Upper lobe of left lung (tissue), 6 donors: ENCODE results near the gene DUSP15. TPM values are rescaled to one million over a fixed set of nuclear protein-coding genes. Genes with fewer than 3 reads are reported as not detected.
A peak's percentile ranks its signal among the peaks of the same experiment; 100 is the strongest.

ENCODE experiments used
- ATAC-seq, 2 donors: fragments of 200-7000 bp; cut with Tn5 transposase; one replicate each; pipeline ENCODE4 v1.9.1; 2022; ENCODE audit warnings: mild to moderate bottlenecking in 2 of 2, moderate library complexity in 2 of 2; ENCODE audit not compliant: low FRiP score in 2 of 2
- DNase-seq, 2 donors: peaks; one replicate each; pipeline ENCODE4 v3.0.0-alpha.2; 2019 to 2020
- H3K27ac ChIP-seq, 4 donors: fragments of 200-600 bp; sonication (generic); one replicate each; pipeline ENCODE4 v1.5.1; 2016 to 2019
- H3K27me3 ChIP-seq, 4 donors: fragments of 200-600 bp; sonication (generic); one replicate each; pipeline ENCODE4 v1.5.1; 2017 to 2019
- H3K36me3 ChIP-seq, 4 donors: fragments of 200-600 bp; sonication (generic); one replicate each; pipeline ENCODE4 v1.5.1; 2016 to 2019
- H3K4me1 ChIP-seq, 4 donors: fragments of 200-600 bp; sonication (generic); one replicate each; pipeline ENCODE4 v1.5.1; 2018 to 2019
- H3K4me3 ChIP-seq, 4 donors: fragments of 200-600 bp; sonication (generic); one replicate each; pipeline ENCODE4 v1.5.1; 2017 to 2019; ENCODE audit warnings: mild to moderate bottlenecking in 2 of 4, moderate library complexity in 1 of 4
- H3K9me3 ChIP-seq, 4 donors: fragments of 200-600 bp; sonication (generic); one replicate each; pipeline ENCODE4 v1.5.1; 2018 to 2019
- EP300 ChIP-seq, 4 donors: sonication (generic); formaldehyde crosslinking; IDR thresholded peaks; one replicate each; pipeline ENCODE4 v1.5.1; 2017; ENCODE audit warnings: antibody characterized with exemption in 4 of 4, control low read depth in 2 of 4
- POLR2A ChIP-seq, 4 donors: fragments of 450-650 bp; IDR thresholded peaks; one replicate each; pipeline ENCODE4 v1.5.1; 2016 to 2017; ENCODE audit warnings: antibody characterized with exemption in 4 of 4, mild to moderate bottlenecking in 2 of 4
- POLR2AphosphoS5 ChIP-seq, 2 donors: sonication (generic); formaldehyde crosslinking; IDR thresholded peaks; one replicate each; pipeline ENCODE4 v1.5.1; 2017; ENCODE audit warnings: antibody characterized with exemption in 2 of 2
- WGBS, 2 donors: methylation state at CpG; one replicate each; pipeline ENCODE4 v1.1.5; 2017 to 2018; 5-methylcytosine and 5-hydroxymethylcytosine counted together
- total RNA-seq, 6 donors: library from RNA; depleted of rRNA in 4 of 6; stranded (reverse); fragments of >200 nt in 4 of 6; gene quantifications; one replicate each; pipeline versions ENCODE4 v1.1.0 to v1.2.1, GENCODE V29; 2016 to 2021
- TF ChIP-seq, protein P1 (sequence below), 6 experiments: fragments of 450-650 bp in 4 of 6; fragments of 200-600 bp in 2 of 6; sonication (generic) in 2 of 6; IDR thresholded peaks; one replicate each; pipeline ENCODE4 v1.5.1; 2016 to 2019; ENCODE audit warnings: antibody characterized with exemption in 6 of 6
- donor health status: DM: no; HTN: no; CAD: no; lungs with moderate emphysema.
- donor health status: DM: no; HTN: yes; CAD: no; lungs with severe emphysema.

Gene DUSP15
- total RNA-seq, 6 donors from 2014 or later, result 0.69 to 1.7 (median 1.1) TPM; not detected in 1

DNA sequence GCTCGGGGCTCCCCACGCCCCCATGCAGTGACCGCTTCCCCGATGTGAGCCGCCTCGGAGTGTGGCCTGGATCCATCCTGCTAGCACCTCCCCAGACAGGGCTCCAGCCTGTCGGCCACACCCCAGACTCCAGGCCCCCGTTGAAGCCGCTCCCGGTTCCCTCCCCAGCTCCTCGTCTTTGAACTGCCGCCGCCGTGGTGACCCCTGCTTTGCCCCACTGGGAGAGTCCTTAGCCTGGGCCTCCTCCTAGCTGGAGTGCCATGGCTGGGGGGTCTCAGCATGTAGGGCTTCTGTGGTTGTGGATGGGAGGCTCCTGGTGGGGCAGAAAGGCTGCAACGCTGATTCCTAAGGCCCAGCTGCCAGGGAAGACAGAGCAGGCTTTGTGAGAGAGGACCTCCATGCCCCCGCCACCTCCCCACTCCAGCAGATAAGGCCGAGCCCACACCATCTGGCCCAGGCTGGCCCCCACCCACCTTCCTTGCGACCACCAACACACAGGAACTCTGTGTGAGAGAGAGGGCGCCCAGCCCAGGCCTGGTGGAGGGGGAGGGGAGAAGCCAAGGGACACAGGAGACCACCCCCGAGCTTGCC lies 36.3 kb downstream of the DUSP15 start:
- Histone ChIP-seq H3K9me3 (no peaks in the 10 kb centered on the region), H3K27ac (no peak overlapping the region), H3K36me3 (no peaks in the 10 kb centered on the region), H3K4me1 (peaks cover 12 to 29% (median 14%) of the 10 kb centered on the region in 4 donors), H3K27me3 (no peaks in the 10 kb centered on the region), H3K4me3 (no peak overlapping the region)
- 77 to 79% methylated on average over 6 to 15 of the region's 20 CpGs for WGBS, 2 donors
- TF ChIP-seq POLR2A (IDR thresholded peaks at IDR 0.05), result no peak
- TF ChIP-seq, protein P1, sequence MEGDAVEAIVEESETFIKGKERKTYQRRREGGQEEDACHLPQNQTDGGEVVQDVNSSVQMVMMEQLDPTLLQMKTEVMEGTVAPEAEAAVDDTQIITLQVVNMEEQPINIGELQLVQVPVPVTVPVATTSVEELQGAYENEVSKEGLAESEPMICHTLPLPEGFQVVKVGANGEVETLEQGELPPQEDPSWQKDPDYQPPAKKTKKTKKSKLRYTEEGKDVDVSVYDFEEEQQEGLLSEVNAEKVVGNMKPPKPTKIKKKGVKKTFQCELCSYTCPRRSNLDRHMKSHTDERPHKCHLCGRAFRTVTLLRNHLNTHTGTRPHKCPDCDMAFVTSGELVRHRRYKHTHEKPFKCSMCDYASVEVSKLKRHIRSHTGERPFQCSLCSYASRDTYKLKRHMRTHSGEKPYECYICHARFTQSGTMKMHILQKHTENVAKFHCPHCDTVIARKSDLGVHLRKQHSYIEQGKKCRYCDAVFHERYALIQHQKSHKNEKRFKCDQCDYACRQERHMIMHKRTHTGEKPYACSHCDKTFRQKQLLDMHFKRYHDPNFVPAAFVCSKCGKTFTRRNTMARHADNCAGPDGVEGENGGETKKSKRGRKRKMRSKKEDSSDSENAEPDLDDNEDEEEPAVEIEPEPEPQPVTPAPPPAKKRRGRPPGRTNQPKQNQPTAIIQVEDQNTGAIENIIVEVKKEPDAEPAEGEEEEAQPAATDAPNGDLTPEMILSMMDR (IDR thresholded peaks at IDR 0.05), result no peak
- TF ChIP-seq EP300 (IDR thresholded peaks at IDR 0.05), result no peak
- no peak for TF ChIP-seq POLR2AphosphoS5 (IDR thresholded peaks at IDR 0.05)
- ATAC-seq (no peak), DNase-seq (no peak)

DNA sequence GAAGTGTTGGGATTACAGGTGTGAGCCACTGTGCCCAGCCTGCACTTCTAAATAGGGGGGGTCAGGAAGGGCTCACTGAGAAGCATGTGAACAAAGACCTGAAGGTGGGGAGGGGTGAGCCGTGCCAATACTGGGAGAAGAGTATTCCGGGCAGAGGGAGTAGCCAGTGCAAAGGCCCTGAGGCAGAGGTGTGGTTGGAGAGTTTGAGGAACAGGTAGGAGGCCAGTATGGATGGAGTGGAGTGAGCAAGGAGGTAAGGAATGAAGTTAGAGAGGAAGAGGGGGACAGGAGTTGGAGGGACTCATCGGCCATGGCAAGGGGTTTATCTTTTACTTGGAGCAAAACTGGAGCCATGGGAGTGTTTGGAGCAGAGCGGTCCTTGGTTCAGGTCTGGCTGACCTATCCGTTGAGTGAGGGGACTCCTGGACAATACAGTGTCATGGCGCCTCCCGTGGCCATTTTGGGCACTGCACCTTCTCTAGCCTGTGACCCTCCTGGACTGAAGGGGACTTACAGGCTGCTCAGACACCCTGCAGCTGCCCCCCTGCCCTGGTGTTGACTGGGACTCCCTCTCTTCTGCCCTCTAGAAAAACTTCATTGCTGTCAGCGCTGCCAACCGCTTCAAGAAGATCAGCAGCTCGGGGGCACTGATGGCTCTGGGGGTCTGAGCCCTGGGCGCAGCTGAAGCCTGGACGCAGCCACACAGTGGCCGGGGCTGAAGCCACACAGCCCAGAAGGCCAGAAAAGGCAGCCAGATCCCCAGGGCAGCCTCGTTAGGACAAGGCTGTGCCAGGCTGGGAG lies 37.0 kb downstream of the DUSP15 start:
- H3K4me1 ChIP-seq, result peaks cover 11 to 29% (median 14%) of the 10 kb centered on the region in 4 donors
- ATAC-seq, result peak in 1 of 2 donors; percentile 54

DNA sequence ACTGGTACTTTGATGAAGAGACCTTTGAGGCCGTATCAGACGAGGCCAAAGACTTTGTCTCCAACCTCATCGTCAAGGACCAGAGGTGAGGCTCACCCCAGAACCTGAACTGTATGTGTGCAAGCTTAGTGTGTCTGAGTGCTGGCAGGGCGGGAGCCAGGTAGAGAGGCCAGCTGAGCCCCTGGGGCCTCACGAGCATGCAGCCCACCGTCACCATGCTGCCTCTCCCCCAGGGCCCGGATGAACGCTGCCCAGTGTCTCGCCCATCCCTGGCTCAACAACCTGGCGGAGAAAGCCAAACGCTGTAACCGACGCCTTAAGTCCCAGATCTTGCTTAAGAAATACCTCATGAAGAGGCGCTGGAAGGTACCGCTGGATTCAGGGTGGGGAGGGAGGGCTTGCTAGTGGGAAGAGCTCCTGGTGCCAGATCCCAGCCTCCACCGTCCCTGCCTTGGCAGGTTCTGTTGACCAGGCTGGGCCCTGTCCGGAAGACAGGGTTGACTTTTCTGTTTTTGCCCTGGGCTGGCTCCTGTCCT lies 38.5 kb downstream of the DUSP15 start:
- Histone ChIP-seq H3K4me1 (peaks cover 9 to 23% (median 14%) of the 10 kb centered on the region in 4 donors), H3K27ac (no peak overlapping the region), H3K27me3 (no peaks in the 10 kb centered on the region), H3K4me3 (no peak overlapping the region), H3K36me3 (no peaks in the 10 kb centered on the region), H3K9me3 (no peaks in the 10 kb centered on the region)
- ATAC-seq (no peak), DNase-seq (peak in 1 of 2 donors; percentile 46)
- TF ChIP-seq, protein P1 (IDR thresholded peaks at IDR 0.05), result no peak
- no peak for TF ChIP-seq POLR2A (IDR thresholded peaks at IDR 0.05)
- no peak for TF ChIP-seq POLR2AphosphoS5 (IDR thresholded peaks at IDR 0.05)
- TF ChIP-seq EP300 (IDR thresholded peaks at IDR 0.05), result no peak
- 89 to 91% methylated on average over 17 of the region's 17 CpGs for WGBS, 2 donors

More for the DNA sequence above, 37.0 kb downstream of the DUSP15 start:
- WGBS, 2 donors, result 52 to 58% methylated on average over 9 to 14 of the region's 14 CpGs
- Histone ChIP-seq H3K36me3 (no peaks in the 10 kb centered on the region), H3K27ac (no peak overlapping the region), H3K9me3 (no peaks in the 10 kb centered on the region), H3K27me3 (no peaks in the 10 kb centered on the region), H3K4me3 (no peak overlapping the region)
- TF ChIP-seq EP300 (IDR thresholded peaks at IDR 0.05), result no peak
- no peak for TF ChIP-seq POLR2A (IDR thresholded peaks at IDR 0.05)
- TF ChIP-seq, protein P1 (IDR thresholded peaks at IDR 0.05), result peak; percentile 60 to 82 (median 75)
- no peak for TF ChIP-seq POLR2AphosphoS5 (IDR thresholded peaks at IDR 0.05)
- DNase-seq, result peak in 1 of 2 donors; percentile 56

DNA sequence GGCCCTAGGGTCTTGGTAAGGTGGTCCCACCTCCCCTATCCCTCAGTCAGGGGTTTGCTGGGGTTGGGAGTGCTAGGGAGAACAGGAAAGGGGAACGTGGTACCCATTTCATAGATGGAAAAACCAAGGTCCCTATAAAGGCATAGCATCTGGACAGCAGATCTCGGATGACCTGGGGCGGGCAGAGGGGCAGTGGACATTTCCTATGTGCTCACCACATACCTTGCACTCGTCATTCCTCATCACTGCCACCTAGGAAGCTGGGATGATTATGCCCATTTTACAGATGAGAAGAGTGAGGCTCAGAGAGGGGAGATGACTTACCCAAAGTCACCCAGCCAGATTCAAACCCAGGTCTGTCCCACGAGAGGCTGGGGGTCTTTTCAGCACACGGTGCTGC lies 39.1 kb downstream of the DUSP15 start:
- WGBS, 2 donors, result 88% methylated on average over 6 of the region's 6 CpGs
- DNase-seq, result no peak
- no peak overlapping the region for H3K27ac ChIP-seq
- H3K9me3 ChIP-seq, result no peaks in the 10 kb centered on the region
- ATAC-seq, result no peak
- peaks cover 6 to 16% (median 8%) of the 10 kb centered on the region in 4 donors for H3K4me1 ChIP-seq
- no peaks in the 10 kb centered on the region for H3K27me3 ChIP-seq
- H3K36me3 ChIP-seq, result no peaks in the 10 kb centered on the region
- no peak overlapping the region for H3K4me3 ChIP-seq
- TF ChIP-seq POLR2AphosphoS5 (IDR thresholded peaks at IDR 0.05), result no peak
- TF ChIP-seq, protein P1 (IDR thresholded peaks at IDR 0.05), result no peak
- TF ChIP-seq POLR2A (IDR thresholded peaks at IDR 0.05), result no peak
- TF ChIP-seq EP300 (IDR thresholded peaks at IDR 0.05), result no peak
